NCI-H1436 (cell line): ENCODE results near the gene CDK7.
"Not testable (repeated sequence)": the region's sequence is repeated elsewhere in the genome, so short reads cannot be mapped to it uniquely, and the experiment has no call there.

ENCODE experiments used
- DNase-seq: peaks from one replicate; lab custom pipeline; 2025; lab: John Stamatoyannopoulos, UW

Gene CDK7

DNA sequence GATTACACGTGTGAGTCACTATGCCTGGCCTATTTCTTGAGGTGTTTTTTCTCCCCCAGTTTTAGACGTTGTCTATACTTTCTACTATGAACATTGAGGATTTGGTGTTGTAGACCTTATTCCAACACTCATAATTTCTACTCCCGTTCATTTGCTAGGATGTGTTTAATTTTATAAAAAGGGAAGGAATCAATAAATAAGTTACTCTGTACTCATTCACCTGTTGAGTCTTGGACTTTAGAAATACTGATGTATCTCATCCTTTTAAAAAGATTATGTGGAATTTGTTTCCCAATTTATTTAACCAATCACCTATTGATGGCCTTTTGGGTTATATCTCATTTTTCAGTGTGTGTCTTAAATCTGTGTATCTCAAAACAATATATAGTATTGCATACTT, 3.2 kb downstream of the CDK7 start:
- DNase-seq = no peak

DNA sequence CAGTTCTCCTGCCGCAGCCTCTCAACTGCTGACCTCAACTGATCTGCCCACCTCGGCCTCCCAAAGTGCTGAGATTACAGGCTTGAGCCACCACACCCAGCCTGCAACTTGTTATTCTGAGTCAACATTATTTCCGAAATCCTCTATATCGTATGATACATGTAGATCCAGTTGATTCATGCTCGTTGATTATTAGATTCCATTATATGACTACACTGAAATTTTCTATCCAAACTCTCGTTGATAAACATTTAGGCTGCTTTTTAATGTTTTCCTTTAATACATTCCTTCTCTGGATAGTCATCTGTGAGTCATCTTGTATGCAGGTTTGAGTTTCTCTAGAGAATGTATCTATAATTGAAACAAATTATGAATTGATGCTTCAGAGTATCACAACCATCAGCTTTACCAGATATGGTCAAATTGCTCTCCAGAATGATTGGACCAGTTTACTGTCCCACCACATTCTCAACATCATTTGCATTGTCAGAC, 4.1 kb downstream of the CDK7 start:
- DNase-seq = no peak

DNA sequence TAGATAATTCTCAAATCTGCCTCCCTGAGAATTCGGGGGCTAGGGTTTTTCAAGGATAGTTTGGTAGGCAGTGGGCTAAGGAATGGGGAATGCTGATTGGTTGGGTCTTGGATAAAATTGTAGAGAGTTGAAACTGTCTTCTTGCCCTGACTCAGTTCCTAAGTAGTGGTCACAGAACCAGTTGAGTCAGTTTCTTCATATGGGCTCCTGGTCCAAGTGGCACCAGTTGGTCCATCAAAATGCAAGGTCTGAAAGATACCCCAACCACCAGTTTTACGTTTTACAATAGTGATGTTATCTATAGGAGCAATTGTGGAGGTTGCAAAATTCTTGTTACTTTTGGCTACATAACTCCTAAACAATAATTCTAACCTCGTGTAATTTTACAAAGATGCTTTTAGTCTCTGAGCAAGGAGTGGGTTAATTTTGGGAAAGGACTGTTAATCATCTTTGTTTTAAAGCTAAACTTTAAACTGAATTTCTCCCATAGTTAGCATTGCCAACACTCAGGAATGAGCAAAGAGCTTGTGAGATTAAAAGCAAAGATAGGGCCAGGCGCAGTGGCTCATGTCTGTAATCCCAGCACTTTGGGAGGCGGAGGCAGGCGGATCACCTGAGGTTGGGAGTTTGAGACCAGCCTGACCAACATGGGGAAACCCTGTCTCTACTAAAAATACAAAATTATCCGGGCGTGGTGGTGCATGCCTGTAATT, 7.7 kb downstream of the CDK7 start:
- DNase-seq = no peak

- no peak for DNase-seq
Measured at GRCh38 chr5:69245031-69245430, 10.3 kb downstream of the CDK7 start.

GRCh38 chr5:69248019-69248418, 13.3 kb downstream of the CDK7 start:
- DNase-seq = no peak

GRCh38 chr5:69250593-69250992, 15.9 kb downstream of the CDK7 start:
- DNase-seq = no peak

- DNase-seq = no peak
Measured at GRCh38 chr5:69252437-69252836, 17.8 kb downstream of the CDK7 start.

- DNase-seq = not testable (repeated sequence)
Measured at GRCh38 chr5:69255940-69256339, 21.3 kb downstream of the CDK7 start.

DNA sequence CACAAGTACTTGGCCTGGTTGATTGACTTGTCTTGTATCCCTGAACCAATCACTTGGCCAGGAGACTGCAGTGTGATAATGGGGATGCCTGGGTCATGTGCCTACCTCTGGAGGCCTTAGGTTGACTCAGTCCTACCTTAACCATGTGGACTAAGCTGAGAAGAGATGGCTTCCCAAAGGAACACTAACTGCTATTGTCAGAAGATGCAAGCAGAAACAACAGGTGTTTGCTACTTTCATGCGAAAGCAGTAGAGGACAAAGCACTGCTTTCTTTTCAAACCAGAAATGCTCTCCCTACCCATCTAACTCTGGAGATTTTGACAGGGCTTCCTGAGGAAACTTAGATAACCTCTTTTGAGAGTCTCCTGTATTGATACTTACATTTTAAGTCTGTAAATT, 22.9 kb downstream of the CDK7 start:
- DNase-seq = no peak

GRCh38 chr5:69261034-69261433, 26.3 kb downstream of the CDK7 start:
- no peak for DNase-seq

DNA sequence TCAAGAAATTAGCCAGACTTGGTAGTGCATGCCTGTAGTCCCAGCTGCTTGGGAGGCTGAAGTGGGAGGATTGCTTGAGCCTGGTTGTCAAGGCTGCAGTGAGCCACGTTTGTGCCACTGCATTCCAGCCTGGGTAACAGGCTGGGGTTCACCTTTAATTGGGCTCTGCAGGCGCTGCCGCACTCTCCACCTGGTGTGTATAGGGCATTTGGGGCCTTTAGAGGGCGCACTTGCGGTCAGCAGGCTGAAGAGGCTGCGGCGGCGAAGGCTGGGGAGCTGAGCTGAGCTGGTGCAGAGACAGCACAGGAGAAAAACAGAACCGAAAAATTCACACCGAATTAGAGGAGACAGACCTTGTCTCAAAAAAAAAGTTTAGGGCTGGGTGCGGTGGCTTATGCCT, 31.2 kb downstream of the CDK7 start:
- no peak for DNase-seq

DNA sequence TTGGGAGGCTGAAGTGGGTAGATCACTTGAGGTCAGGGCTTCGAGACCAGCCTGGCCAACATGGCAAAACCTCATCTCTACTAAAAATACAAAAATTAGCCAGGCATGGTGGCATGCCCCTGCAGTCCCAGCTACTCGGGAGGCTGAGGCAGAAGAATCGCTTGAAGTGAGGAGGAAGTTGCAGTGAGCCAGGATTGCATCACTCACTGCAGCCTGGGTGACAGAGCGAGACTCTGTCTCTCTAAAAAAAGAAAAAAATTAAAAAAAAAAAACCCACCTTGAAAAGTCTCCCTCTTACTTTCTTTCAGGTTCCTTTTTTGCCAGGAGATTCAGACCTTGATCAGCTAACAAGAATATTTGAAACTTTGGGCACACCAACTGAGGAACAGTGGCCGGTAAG, 34.2 kb downstream of the CDK7 start:
- no peak for DNase-seq

DNA sequence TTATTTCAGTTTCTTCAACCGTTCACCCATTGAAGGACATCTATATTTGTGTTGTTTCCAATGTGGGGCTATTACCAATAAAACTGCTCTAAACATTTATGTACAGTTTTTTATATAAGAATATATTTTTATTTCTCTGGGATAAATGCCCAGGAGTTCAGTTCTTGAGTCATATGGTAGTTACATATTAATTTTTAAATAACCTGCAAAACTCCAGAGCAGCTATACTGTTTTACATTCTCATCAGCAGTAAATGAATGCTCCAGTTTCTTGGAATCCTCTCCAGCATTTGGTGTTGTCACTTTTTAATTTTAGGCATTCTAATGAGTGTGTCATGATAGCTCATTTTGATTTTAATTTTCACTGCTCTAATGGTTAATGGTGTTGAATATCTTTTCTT, 36.2 kb downstream of the CDK7 start:
- no peak for DNase-seq

- no peak for DNase-seq
Measured at GRCh38 chr5:69271376-69271775, 36.7 kb downstream of the CDK7 start.

DNA sequence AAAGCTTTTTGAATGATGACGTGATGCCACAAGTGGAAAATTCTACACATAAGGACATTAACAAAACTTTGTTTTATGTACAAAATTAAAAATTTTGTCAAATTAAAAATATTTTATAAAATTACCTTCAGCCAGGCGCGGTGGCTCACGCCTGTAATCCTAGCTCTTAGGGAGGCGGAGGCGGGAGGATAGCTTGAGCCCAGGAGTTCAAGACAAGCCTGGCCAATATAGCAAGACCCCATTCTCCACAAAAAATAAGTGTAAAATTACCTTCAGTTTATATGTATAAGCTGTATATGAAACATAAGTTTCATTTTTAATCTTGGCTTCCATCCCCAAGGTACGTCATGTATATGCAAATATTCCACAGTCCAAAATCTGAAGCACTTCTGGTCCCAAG, 40.9 kb downstream of the CDK7 start:
- no peak for DNase-seq

DNA sequence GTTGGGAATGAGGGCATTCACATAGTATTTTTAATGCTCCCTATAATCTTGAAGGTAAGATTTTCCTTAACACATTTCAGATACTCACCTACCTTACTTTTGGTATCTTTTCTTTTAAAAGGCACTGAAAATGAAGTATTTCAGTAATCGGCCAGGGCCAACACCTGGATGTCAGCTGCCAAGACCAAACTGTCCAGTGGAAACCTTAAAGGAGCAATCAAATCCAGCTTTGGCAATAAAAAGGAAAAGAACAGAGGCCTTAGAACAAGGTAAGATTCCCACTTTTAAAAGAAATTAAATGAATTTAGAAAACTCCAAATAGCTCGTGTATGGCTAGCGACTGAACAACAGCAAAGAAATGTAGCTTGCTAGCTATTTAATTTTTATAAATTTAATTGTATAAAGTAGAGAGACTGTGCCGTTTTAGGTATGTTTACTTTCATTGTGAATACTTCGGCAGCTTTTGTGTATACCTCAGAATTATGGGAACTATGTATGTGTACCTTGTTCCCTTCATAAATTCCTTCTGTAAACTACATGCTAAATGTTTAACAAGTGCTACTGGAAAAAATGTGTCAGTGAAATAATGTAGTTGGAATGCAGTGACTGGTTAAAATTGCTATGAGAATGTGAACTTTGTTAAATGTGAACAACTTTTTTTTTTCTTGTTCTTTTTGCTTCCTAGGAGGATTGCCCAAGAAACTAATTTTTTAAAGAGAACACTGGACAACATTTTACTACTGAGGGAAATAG, 41.9 kb downstream of the CDK7 start:
- DNase-seq = no peak

- no peak for DNase-seq
Measured at GRCh38 chr5:69279517-69279916, 44.8 kb downstream of the CDK7 start.

DNA sequence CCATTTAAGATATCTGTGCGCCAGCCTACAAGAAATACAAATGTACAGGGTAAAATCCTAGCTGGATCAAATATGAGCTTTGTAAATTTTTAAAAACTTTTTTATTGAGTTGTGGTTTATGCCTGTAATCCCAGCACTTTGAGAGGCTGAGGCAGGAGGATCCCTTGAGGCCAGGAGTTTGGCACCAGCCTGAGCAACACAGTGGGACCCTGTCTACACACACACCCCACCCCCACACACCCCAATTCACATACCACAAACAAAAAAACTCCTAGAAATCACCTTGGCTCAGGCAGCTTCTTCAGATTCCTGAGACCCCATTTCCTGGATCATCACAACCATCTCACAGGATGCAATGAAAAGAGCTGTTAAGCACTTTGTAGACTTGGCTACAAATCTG, 46.4 kb downstream of the CDK7 start:
- no peak for DNase-seq

DNA sequence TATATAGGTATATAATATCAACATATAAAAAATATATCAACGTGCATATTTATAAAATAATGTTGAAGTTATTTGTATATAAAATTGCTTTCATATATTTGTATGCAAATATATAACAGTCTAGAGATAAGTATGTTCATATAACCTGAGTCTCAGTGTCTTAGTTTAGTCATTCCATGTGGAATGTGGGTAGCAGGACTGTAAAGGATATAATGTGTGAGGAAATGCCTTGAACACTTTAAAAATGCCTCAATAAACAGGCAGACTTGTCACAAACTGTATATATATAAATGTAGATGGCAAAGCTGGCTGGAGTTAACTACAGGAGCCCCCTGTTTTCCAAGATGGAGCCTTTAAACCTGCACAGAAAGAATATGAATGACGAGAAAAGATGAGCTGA, 49.5 kb downstream of the CDK7 start:
- no peak for DNase-seq

DNA sequence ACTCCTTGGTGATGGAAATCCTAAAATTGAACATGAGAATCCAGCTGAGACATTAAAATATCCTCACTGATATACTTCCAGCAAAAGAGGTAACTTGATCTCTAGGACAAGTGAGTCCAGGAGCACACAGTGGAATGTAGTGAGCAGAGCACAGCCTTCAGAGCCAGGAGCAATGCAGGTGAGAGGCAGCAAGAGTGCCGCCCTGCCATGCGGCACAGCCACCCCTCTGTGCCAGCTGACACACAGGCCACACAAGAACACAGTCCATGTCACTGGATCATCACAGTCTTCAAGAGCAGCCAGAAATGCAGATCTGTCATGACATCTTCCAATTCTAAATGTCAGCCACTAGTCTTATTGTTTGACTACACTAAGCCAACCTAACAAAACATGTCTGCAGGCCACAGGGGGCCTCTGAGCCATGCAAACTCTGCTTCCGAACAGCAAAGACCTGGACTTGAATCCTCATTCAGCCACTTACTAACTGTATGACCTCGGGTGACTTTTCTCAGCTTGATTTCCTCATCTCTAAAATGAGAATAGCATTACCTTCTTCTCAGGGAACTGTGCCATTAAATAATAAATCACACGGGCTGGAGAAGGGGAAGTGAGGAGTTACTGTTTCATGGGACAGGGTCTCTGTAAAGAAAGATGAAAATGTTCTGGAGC, 50.9 kb downstream of the CDK7 start:
- no peak for DNase-seq

DNA sequence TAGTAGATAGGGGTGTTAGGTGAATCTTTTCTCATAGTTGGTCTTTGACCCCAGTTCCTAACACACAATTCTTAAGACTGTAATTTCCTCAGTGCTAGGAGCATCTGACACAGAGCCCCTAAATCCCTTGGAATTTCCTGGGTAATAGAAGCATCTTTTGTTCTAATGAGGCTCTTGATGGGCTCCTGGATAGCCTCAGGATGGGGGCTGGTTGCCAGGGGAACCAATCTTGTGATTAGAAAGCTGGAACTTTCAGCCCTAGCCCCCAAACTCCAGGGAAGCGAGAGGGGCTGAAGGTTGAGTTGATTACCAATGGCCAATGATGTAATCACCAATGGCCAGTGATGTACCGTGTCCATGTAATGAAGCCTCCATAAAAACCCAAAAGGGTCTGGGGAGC, 53.4 kb downstream of the CDK7 start:
- no peak for DNase-seq

DNA sequence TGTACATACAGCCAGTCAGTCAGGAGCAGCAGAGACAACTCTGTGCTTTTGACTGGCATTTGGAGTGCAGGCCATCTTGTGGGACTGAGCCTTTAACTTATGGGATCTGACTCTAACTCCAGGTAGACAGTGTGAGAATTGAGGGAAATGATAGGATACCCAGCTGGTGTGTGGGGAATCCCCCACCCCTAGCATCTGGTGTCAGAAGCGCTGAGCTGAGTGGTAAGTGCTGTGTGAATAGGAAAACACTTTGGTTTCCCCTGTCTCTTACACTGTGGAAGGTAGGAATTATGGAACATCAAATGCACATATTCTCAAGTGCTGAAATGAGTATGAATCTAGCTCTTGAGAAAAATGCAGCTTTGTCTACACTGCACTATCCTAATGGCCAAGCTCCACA, 54.0 kb downstream of the CDK7 start:
- no peak for DNase-seq

DNA sequence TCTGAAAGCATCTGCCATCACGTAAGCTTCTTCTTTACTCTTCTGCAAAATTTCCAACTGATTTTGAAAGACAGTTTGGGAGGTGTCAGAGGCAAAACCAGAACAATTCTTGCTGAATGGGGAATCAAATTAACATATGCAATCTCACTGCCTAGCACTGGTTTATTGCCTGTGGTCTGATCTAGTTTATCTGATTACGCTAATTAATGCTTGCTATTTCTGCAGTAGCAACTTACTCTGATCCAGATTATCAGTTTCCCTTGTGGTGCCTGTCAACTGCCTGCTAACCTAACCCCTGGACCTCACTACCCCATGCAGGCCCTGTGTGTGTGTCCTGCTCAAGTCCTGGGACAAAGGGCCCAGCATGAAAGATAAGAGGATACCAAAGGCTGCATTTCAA, 57.6 kb downstream of the CDK7 start:
- DNase-seq = no peak
